SK-N-SH treated with all-trans-retinoic acid at 6 μM for 48 hours (cell line): ENCODE measurements around the gene RRM2.

Experiments used
- ARNTL ChIP-seq: fragments of 450-650 bp; formaldehyde crosslinking; IDR thresholded peaks from 2 replicates; pipeline ENCODE4 v1.5.0; 2020; ENCODE audit warnings: low read depth, mild to moderate bottlenecking, moderate library complexity, borderline replicate concordance
- BACH2 ChIP-seq: fragments of 250-450 bp; sonication (Bioruptor Pico); IDR thresholded peaks from 2 replicates; pipeline ENCODE4 v1.9.0; 2021; ENCODE audit warnings: mild to moderate bottlenecking, borderline replicate concordance
- ESRRG ChIP-seq: fragments of 250-450 bp; sonication (Bioruptor Pico); IDR thresholded peaks from 2 replicates; pipeline ENCODE4 v1.6.1; 2021; ENCODE audit warnings: mild to moderate bottlenecking
- OSR1 ChIP-seq: fragments of 250-450 bp; sonication (Bioruptor Pico); IDR thresholded peaks from 2 replicates; pipeline ENCODE4 v1.8.0; 2022; ENCODE audit warnings: moderate library complexity, mild to moderate bottlenecking, inconsistent platforms
- RARB ChIP-seq: fragments of 250-450 bp; sonication (Bioruptor Pico); IDR thresholded peaks from 2 replicates; pipeline ENCODE4 v1.8.0; 2021; ENCODE audit warnings: mild to moderate bottlenecking, moderate library complexity
- TCF4 ChIP-seq: fragments of 250-450 bp; sonication (Bioruptor Pico); IDR thresholded peaks from 2 replicates; pipeline ENCODE4 v1.8.0; 2021; ENCODE audit warnings: mild to moderate bottlenecking, moderate library complexity, borderline replicate concordance
- TOX ChIP-seq: fragments of 250-450 bp; sonication (Bioruptor Pico); IDR thresholded peaks from 2 replicates; pipeline ENCODE4 v1.8.0; 2021; ENCODE audit warnings: mild to moderate bottlenecking, moderate library complexity, borderline replicate concordance
- ZFP30 ChIP-seq: fragments of 450-650 bp; formaldehyde crosslinking; IDR thresholded peaks from 2 replicates; pipeline ENCODE4 v1.5.0; 2022; ENCODE audit warnings: mild to moderate bottlenecking, moderate library complexity
- ZNF70 ChIP-seq: fragments of 450-650 bp; formaldehyde crosslinking; IDR thresholded peaks from 2 replicates; pipeline ENCODE4 v1.5.0; 2020; ENCODE audit warnings: mild to moderate bottlenecking, moderate library complexity
- TF ChIP-seq, protein P1 (sequence below): fragments of 250-450 bp; sonication (Bioruptor Pico); IDR thresholded peaks from 2 replicates; pipeline ENCODE4 v1.8.0; 2020; ENCODE audit warnings: mild to moderate bottlenecking, moderate library complexity, borderline replicate concordance

DNA sequence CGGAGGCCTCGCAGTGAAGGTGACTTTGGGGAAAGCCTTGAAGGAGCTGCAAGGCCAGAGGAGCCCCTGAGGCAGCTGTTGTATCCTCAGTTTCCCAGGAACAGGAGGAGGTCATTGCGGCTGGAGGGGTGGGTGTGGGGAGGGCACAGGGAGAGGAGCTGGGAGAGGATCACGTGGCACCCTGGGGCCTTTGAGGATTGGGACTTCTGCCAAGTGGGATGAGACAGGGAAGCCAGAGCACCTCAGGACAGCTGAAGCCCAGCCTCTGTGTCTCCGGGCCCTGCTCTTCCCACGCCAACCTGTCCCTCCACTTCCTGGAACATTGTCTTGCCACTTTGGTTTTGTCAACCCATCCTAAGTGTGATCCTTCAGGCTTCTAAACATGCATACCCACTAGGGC is 19.4 kb upstream of the RRM2 start:
- no peak for TF ChIP-seq OSR1 (CRISPR knock-in tag)
- no peak for TF ChIP-seq ZFP30 (CRISPR knock-in tag)
- TF ChIP-seq TOX (CRISPR knock-in tag): no peak
- TF ChIP-seq ARNTL: no peak
- no peak for TF ChIP-seq RARB (CRISPR knock-in tag)
- no peak for TF ChIP-seq ZNF70 (CRISPR knock-in tag)
- TF ChIP-seq BACH2: no peak
- TF ChIP-seq ESRRG (CRISPR knock-in tag): no peak
- TF ChIP-seq TCF4 (CRISPR knock-in tag): no peak
- TF ChIP-seq, protein P1, sequence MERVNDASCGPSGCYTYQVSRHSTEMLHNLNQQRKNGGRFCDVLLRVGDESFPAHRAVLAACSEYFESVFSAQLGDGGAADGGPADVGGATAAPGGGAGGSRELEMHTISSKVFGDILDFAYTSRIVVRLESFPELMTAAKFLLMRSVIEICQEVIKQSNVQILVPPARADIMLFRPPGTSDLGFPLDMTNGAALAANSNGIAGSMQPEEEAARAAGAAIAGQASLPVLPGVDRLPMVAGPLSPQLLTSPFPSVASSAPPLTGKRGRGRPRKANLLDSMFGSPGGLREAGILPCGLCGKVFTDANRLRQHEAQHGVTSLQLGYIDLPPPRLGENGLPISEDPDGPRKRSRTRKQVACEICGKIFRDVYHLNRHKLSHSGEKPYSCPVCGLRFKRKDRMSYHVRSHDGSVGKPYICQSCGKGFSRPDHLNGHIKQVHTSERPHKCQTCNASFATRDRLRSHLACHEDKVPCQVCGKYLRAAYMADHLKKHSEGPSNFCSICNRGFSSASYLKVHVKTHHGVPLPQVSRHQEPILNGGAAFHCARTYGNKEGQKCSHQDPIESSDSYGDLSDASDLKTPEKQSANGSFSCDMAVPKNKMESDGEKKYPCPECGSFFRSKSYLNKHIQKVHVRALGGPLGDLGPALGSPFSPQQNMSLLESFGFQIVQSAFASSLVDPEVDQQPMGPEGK (CRISPR knock-in tag): no peak
